Keratinocyte (primary cell): ENCODE measurements around the gene RGS18. TPM values are rescaled to one million over a fixed set of nuclear protein-coding genes. Genes with fewer than 3 reads are reported as not detected.

Experiments
- DNase-seq: peaks from one replicate; pipeline ENCODE4 v3.0.0-alpha.2; 2011; ENCODE audit warnings: low read depth, missing footprints, low spot score
- FAIRE-seq: peaks from 2 replicates; lab custom pipeline; 2011; peaks lifted over from hg19 to GRCh38; lab: Jason Lieb, UNC
- H2AFZ ChIP-seq: 2 replicates; pipeline ENCODE4 v1.6.0; 2012; ENCODE audit warnings: low read length, control low read depth, inconsistent platforms; ENCODE audit not compliant: control insufficient read depth
- H3K27ac ChIP-seq: 2 replicates; pipeline ENCODE4 v1.5.1; 2011; ENCODE audit warnings: low read length; ENCODE audit not compliant: control insufficient read depth, insufficient read depth
- H3K27me3 ChIP-seq: 3 replicates; pipeline ENCODE4 v1.6.0; 2011; ENCODE audit warnings: low read length; ENCODE audit not compliant: control insufficient read depth, insufficient read depth; ENCODE audit errors: extremely low read depth
- H3K36me3 ChIP-seq, 2 experiments: 2 replicates in 1 of 2; 3 replicates in 1 of 2; pipeline ENCODE4 v1.5.1; 2011; ENCODE audit warnings: low read length in 2 of 2, mild to moderate bottlenecking in 1 of 2; ENCODE audit not compliant: control insufficient read depth in 2 of 2, insufficient read depth in 2 of 2; ENCODE audit errors: extremely low read depth in 1 of 2
- H3K4me1 ChIP-seq: 3 replicates; pipeline ENCODE4 v1.5.1; 2011; ENCODE audit warnings: low read length; ENCODE audit not compliant: control insufficient read depth, insufficient read depth; ENCODE audit errors: extremely low read depth
- H3K4me2 ChIP-seq: 3 replicates; pipeline ENCODE4 v1.6.0; 2011; ENCODE audit warnings: low read depth, low read length; ENCODE audit not compliant: control insufficient read depth, insufficient read depth; ENCODE audit errors: extremely low read depth
- H3K4me3 ChIP-seq, 3 experiments: fragments of 200-600 bp in 1 of 3; sonication (generic) in 1 of 3; 2 replicates in 2 of 3; 3 replicates in 1 of 3; pipeline ENCODE4 v1.5.1; 2011 to 2016; ENCODE audit warnings: low read length in 3 of 3, mild to moderate bottlenecking in 3 of 3, control low read depth in 2 of 3, inconsistent platforms in 1 of 3, low read depth in 1 of 3, mixed read lengths in 1 of 3, mixed run types in 1 of 3, moderate library complexity in 1 of 3; ENCODE audit not compliant: control insufficient read depth in 2 of 3, insufficient read depth in 2 of 3; ENCODE audit errors: extremely low read depth in 1 of 3
- H3K79me2 ChIP-seq: 2 replicates; pipeline ENCODE4 v1.6.0; 2012; ENCODE audit warnings: low read length; ENCODE audit not compliant: control insufficient read depth, insufficient read depth
- H3K9ac ChIP-seq: 3 replicates; pipeline ENCODE4 v1.6.0; 2011; ENCODE audit warnings: low read length; ENCODE audit not compliant: control insufficient read depth, insufficient read depth; ENCODE audit errors: extremely low read depth
- H3K9me1 ChIP-seq: 3 replicates; pipeline ENCODE4 v1.6.0; 2011; ENCODE audit warnings: low read length; ENCODE audit not compliant: control insufficient read depth, insufficient read depth; ENCODE audit errors: extremely low read depth
- H3K9me3 ChIP-seq: 2 replicates; pipeline ENCODE4 v1.5.1; 2012; ENCODE audit warnings: low read depth, low read length; ENCODE audit not compliant: control insufficient read depth
- H4K20me1 ChIP-seq: 3 replicates; pipeline ENCODE4 v1.6.0; 2011; ENCODE audit warnings: low read length; ENCODE audit not compliant: control insufficient read depth, insufficient read depth; ENCODE audit errors: extremely low read depth
- EZH2 ChIP-seq: IDR thresholded peaks from one replicate; pipeline ENCODE4 v1.6.1; 2012; ENCODE audit warnings: inconsistent platforms, mild to moderate bottlenecking, low read length, moderate library complexity
- dilution Hi-C: fragments of 300-500 bp; cut with MboI; formaldehyde crosslinking; loops from one replicate; pipeline ENCODE4 v1.7.0; 2020; ENCODE audit warnings: low sequenced_read_pairs; ENCODE audit not compliant: extremely low pct_ligation_motif_present
- polyA plus RNA-seq, 5 experiments: library from polyadenylated mRNA; depleted of rRNA in 3 of 5; stranded (reverse) in 3 of 5; stranded (forward) in 1 of 5; unstranded in 1 of 5; fragments of >200 nt; gene quantifications; 1 replicate in 1 of 5; 2 replicates in 3 of 5; 3 replicates in 1 of 5; pipeline versions ENCODE4 v1.2.1 to v1.2.3, GENCODE V29; 2011 to 2012; ENCODE audit warnings: missing spikeins in 2 of 5, low read depth in 1 of 5, low replicate concordance in 1 of 5
- TF ChIP-seq, protein P1 (sequence below), 3 experiments: IDR thresholded peaks in 1 of 3; conservative IDR thresholded peaks in 1 of 3; optimal IDR thresholded peaks in 1 of 3; 2 replicates in 2 of 3; 3 replicates in 1 of 3; pipeline versions ENCODE3 to v1.5.1; 2011; ENCODE audit warnings: low read length in 3 of 3, mild to moderate bottlenecking in 3 of 3, moderate library complexity in 2 of 3, control low read depth in 1 of 3, inconsistent platforms in 1 of 3; ENCODE audit not compliant: insufficient read depth in 2 of 3; ENCODE audit errors: extremely low read depth in 1 of 3

Gene RGS18
- polyA plus RNA-seq, 1 donor (not counting 4 experiments of a cell fraction or from before 2014, with no cell fraction given), result 1.6 TPM

GRCh38 chr1:192167911-192168700 is 9.8 kb downstream of the RGS18 start:
- H4K20me1 ChIP-seq, result no peaks in the 10 kb centered on the region
- TF ChIP-seq, protein P1, sequence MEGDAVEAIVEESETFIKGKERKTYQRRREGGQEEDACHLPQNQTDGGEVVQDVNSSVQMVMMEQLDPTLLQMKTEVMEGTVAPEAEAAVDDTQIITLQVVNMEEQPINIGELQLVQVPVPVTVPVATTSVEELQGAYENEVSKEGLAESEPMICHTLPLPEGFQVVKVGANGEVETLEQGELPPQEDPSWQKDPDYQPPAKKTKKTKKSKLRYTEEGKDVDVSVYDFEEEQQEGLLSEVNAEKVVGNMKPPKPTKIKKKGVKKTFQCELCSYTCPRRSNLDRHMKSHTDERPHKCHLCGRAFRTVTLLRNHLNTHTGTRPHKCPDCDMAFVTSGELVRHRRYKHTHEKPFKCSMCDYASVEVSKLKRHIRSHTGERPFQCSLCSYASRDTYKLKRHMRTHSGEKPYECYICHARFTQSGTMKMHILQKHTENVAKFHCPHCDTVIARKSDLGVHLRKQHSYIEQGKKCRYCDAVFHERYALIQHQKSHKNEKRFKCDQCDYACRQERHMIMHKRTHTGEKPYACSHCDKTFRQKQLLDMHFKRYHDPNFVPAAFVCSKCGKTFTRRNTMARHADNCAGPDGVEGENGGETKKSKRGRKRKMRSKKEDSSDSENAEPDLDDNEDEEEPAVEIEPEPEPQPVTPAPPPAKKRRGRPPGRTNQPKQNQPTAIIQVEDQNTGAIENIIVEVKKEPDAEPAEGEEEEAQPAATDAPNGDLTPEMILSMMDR (optimal IDR thresholded peaks at IDR 0.05 in 1 of 3, IDR thresholded peaks at IDR 0.05 in 1 of 3, conservative IDR thresholded peaks at IDR 0.05 in 1 of 3; ENCODE audit: extremely low read depth in 1 of 3, insufficient read depth in 2 of 3, low read length in 3 of 3), result no peak
- TF ChIP-seq EZH2, result no peak
- DNase-seq (peak; percentile 21), FAIRE-seq (peak; percentile 93)
- dilution Hi-C loops, result no loop called here
- no peaks in the 10 kb centered on the region for H3K9me1 ChIP-seq
- no peak overlapping the region for H3K9ac ChIP-seq
- H3K79me2 ChIP-seq, result no peaks in the 10 kb centered on the region
- peak overlapping the region; percentile 79 for H2AFZ ChIP-seq
- no peaks in the 10 kb centered on the region for H3K27me3 ChIP-seq
- no peak overlapping the region for H3K4me3 ChIP-seq
- no peak overlapping the region for H3K4me2 ChIP-seq
- no peaks in the 10 kb centered on the region for H3K4me1 ChIP-seq
- H3K36me3 ChIP-seq, result no peaks in the 10 kb centered on the region
- H3K27ac ChIP-seq, result no peak overlapping the region
- H3K9me3 ChIP-seq, result no peaks in the 10 kb centered on the region

DNA sequence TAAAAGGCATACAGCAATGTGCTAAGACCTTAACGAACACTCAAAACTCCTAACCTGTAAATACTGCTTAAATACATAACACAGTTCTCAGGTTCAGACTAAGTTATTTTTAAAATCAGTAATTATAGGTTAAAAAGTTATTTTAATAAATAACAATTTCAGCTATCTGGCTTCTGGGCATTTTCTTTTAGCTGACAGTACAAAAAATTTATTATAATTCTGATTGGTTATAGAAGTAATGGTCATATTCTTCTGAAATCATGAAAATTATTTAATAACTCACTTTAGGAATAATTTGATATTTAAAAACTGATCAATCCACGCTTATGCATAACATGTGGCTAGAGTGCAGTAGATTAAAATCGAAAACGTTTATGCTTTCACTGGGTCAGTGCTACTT is 10.7 kb downstream of the RGS18 start:
- Histone ChIP-seq H3K36me3 (no peaks in the 10 kb centered on the region), H3K4me3 (no peak overlapping the region), H3K9me3 (no peaks in the 10 kb centered on the region), H4K20me1 (no peaks in the 10 kb centered on the region), H3K27ac (no peak overlapping the region), H2AFZ (no peak overlapping the region), H3K4me2 (no peak overlapping the region), H3K4me1 (no peaks in the 10 kb centered on the region), H3K79me2 (no peaks in the 10 kb centered on the region), H3K9ac (no peak overlapping the region), H3K27me3 (no peaks in the 10 kb centered on the region), H3K9me1 (no peaks in the 10 kb centered on the region)
- DNase-seq, result no peak
- dilution Hi-C loops, result no loop called here
- TF ChIP-seq, protein P1 (optimal IDR thresholded peaks at IDR 0.05 in 1 of 3, IDR thresholded peaks at IDR 0.05 in 1 of 3, conservative IDR thresholded peaks at IDR 0.05 in 1 of 3; ENCODE audit: extremely low read depth in 1 of 3, insufficient read depth in 2 of 3, low read length in 3 of 3), result no peak
- FAIRE-seq, result no peak
